NCI-H187 (cell line): ENCODE measurements around the gene CILP.
"Not testable (repeated sequence)": the region's sequence is repeated elsewhere in the genome, so short reads cannot be mapped to it uniquely, and the experiment has no call there.

Experiments
- DNase-seq, 2 experiments: peaks; one replicate each; lab custom pipeline; 2025; lab: John Stamatoyannopoulos, UW

CILP gene

GRCh38 chr15:65210770-65211481, at the start of gene CILP:
Gene CILP, minus strand, starts transcription at chr15:65211473. Its CDS starts 1,718 bp downstream, at chr15:65209755.
- no peak for DNase-seq

- no peak for DNase-seq
These were observed 49.7 kb upstream of the CILP start for GRCh38 chr15:65260968-65261367.

GRCh38 chr15:65259367-65259797, 48.1 kb upstream of the CILP start:
- no peak for DNase-seq

GRCh38 chr15:65258375-65259262, 47.3 kb upstream of the CILP start:
- DNase-seq: no peak

GRCh38 chr15:65255486-65256140, 44.3 kb upstream of the CILP start:
- no peak for DNase-seq

- DNase-seq: no peak
These were observed 43.5 kb upstream of the CILP start for GRCh38 chr15:65254758-65255157.

- no peak for DNase-seq
These were observed 43.1 kb upstream of the CILP start for GRCh38 chr15:65254356-65254755.

GRCh38 chr15:65249641-65250040, 38.4 kb upstream of the CILP start:
- no peak for DNase-seq

- DNase-seq: no peak
These were observed 37.4 kb upstream of the CILP start for GRCh38 chr15:65248511-65249255.

- DNase-seq: no peak
These were observed 35.7 kb upstream of the CILP start for GRCh38 chr15:65246939-65247338.

GRCh38 chr15:65246026-65246714, 34.9 kb upstream of the CILP start:
- no peak for DNase-seq

- no peak for DNase-seq
These were observed 34.0 kb upstream of the CILP start for GRCh38 chr15:65245096-65245856.

- no peak for DNase-seq
These were observed 33.4 kb upstream of the CILP start for GRCh38 chr15:65244638-65245037.

- not testable (repeated sequence) for DNase-seq
These were observed 25.2 kb upstream of the CILP start for GRCh38 chr15:65236443-65236842.

GRCh38 chr15:65233696-65234095, 22.4 kb upstream of the CILP start:
- no peak for DNase-seq

GRCh38 chr15:65232520-65232919, 21.2 kb upstream of the CILP start:
- no peak for DNase-seq

GRCh38 chr15:65231306-65231705, 20.0 kb upstream of the CILP start:
- no peak for DNase-seq

- not testable (repeated sequence) for DNase-seq
These were observed 15.6 kb upstream of the CILP start for GRCh38 chr15:65226901-65227300.

- no peak for DNase-seq
These were observed 14.9 kb upstream of the CILP start for GRCh38 chr15:65226221-65226620.

- DNase-seq: no peak
These were observed 12.7 kb upstream of the CILP start for GRCh38 chr15:65223996-65224395.

- no peak for DNase-seq
These were observed 11.6 kb upstream of the CILP start for GRCh38 chr15:65222891-65223290.
